Kidney capillary endothelial cell (primary cell): ENCODE data around the gene USP21.
A peak's percentile ranks its signal among the peaks of the same experiment; 100 is the strongest.

Experiments used
- DNase-seq: peaks from one replicate; pipeline ENCODE4 v3.0.0-alpha.2; 2018; ENCODE audit warnings: low spot score

USP21 gene

DNA sequence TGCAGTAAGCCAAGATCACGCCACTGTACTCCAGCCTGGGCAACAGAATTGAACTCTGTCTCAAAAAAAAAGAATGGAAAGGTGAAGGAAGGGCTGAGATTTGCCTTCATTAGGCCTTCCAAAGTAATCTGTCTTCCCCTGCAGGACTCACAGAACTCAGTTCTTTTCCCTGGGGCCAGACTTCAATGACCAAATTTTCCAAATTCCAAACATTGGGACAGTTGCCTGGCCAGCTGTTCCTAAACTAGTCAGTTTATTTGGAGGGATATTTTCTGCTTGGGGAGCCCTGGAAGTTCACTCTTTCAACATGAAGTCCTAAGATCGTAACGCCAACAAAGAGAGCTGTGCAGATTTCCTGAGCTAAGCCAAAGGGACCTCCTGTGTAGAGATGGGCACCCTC is 21.4 kb upstream of the USP21 start:
- DNase-seq = no peak

DNA sequence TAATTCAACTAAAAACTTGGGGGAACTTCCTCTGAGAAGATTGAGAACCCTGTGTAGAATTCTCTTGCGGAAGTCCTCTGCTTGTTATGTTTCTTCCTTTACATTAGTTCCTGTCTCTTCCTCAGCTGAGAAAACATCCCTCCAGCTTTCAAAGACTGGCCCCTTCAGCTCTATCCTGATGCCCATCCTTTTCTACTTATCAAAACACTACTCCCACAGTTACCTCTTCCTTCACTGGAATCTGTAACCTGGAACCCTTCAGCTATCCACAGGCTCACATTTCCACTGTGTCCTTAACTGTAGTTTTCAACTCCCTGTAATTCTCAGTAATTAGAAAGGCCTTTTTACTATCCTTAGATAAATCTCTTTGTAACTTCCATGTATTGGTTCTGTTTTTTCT is 20.9 kb upstream of the USP21 start:
- DNase-seq = no peak

DNA sequence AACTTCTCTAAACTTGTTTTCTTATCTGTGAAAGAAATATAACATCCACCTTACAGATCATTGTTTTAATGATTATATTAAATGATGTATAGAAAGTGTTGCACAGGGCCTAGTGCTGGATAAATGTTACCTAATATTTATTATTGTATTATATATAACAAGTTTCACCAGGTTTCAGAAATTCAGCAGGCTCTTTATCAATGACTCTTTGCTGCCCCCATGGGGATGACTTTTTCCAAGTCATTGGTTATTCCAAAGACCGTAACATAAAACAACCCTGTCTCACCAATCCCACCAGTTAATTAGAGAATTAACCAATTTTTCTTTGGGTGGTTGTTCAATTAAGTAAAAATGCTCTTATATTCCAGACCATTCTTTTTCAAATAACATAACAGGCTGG is 19.5 kb upstream of the USP21 start:
- peak; percentile 56 for DNase-seq

DNA sequence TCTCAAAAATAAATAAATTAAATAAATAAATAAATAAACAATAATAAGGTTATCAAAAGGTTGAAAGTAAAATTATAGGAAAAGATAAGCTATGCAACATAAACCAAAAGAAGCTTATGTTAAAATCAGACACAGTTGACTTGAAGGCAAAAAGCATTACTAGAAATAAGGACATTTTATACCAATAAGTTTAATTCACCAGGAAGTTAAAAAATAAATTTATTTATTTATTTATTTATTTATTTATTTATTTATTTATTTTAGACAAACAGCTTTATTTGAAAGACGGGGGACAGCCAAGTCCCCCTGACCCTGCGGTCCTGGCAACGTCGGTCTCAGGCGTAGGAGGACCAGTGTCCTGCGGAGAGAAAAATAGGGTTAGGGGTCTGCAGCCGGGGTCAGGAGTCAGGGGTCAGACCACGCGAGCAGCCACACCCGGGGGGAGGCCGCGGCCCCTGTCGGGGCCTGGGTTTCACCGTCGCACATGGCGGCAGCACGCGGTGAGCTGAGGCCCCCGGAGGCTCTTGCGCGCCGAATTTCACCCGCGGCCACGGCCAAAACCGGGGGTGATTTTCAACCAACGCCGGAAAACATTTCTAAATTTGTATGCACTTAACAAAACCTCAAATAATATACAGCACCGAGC is 18.4 kb upstream of the USP21 start:
- DNase-seq = no peak

DNA sequence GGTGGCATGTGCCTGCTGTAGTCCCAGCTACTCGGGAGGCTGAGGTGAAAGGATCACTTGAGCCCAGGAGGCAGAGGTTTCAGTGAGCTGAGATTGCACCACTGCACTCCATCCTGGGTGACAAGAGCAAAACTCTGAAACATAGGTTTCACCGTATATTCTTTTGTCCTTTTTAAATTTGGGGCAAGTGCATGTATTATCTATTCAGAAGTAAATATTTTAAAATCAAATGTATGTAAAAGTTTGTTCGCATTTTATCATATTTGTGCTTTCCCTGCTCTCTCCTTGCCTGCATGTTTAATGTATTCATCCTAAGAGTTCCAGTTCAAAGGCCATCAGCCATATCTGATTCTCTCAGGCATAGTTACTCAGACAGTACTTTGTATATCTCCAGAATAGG is 13.5 kb upstream of the USP21 start:
- no peak for DNase-seq

DNA sequence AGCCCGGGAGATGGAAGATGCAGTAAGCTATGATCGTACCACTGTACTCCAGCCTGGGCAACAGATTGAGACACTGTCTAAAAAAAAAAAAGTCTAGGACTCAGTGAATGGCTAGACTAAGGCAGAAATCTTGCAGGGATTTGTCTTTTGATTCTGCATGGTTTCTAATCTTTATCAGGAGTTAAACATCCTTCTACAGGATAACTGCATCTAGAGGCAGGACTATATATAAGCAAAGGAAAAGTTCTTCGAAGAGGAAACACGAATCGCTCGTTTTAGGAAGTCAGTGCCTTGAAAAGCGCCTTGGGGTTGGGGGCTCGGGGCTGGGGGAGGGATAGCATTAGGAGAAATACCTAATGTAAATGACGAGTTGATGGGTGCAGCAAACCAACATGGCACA is 6.1 kb upstream of the USP21 start:
- no peak for DNase-seq

DNA sequence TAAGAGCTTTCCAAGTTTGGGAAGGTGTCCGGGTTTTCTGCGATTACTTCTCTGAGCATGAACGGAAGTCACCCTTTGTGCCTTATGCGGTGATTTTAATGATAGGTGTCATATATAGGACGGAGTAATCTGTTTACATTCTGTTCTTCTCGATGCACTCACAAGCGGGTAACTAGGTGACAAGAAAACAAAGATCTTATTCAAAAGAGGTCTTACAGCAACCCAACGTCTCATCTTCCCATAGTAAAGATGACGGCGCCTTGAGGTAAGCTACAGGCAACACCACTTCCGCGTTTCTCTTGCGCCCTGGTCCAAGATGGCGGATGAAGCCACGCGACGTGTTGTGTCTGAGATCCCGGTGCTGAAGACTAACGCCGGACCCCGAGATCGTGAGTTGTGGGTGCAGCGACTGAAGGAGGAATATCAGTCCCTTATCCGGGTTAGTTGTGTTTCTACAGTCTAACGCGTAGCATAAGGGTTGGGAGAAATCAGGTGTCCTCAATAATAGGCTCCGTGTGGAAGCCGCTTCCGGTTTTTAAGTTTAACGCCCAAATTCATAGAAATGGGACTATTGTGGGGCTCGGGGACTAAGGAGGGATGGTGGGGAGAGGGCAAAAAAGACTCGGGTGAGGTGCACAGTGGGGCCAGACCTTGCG is 5.5 kb upstream of the USP21 start, which contains the start of gene UFC1:
UFC1 (plus strand) TSS at position 297 of the 656 bp plus-strand sequence; CDS start at position 317, 20 bp downstream.
- peak; percentile 90 for DNase-seq

DNA sequence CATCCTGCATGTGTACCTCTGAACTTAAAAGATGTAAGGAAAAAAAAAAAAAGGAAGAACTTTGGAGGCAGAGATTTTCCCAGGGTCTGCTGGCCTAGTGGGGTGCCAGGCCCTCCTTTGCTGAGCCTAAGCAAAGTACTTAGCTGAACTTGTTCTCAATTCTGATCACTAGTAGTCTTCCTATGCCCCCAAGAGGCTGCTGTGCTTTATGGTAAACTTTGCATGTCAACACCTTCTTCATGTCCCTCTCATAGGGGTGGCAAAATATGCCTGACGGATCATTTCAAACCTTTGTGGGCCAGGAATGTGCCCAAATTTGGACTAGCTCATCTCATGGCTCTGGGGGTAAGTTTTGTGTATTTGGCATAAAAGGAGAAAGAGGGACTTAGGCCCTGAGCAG is 1.4 kb upstream of the USP21 start:
- no peak for DNase-seq

DNA sequence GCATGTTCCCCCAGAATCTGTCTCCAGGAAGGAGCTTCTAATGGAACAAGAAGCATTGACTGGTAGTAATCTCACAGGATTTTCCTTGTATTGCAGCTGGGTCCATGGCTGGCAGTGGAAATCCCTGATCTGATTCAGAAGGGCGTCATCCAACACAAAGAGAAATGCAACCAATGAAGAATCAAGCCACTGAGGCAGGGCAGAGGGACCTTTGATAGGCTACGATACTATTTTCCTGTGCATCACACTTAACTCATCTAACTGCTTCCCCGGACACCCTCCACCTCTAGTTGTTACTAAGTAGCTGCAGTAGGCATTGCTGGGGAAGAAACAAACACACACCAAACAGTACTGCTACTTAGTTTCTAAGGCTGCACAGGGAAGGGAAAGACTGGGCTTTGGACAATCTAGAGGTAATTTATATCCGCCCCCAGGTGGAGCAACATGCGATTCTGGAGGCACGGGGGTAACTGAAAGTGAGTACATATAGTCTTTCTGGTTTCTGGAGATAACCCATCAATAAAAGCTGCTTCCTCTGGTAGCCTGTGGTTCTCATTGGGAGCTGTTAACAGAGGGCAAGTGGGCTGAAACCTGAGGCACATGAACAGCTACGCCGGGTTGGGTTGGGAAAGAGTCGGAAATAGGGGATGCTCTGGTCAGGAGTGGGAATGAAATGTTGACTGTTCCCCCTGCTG is 837 bp upstream of the USP21 start:
- no peak for DNase-seq

DNA sequence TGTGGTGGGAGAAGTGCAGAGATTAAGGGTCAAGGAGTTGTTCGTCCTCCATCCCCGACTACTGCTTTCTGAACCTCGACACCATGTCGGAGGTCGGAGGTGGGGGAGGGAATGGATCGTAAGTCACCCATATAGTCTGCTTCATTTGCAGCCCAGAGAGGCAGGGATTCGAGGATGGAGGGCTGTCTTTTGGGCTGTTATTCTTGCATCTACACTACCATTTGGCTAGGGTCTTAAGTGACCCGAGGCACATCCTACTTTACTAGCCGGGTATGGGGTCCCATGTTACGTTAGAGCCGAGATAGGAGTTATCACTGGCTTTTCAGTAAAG is 578 bp downstream of the USP21 start:
- no peak for DNase-seq

DNA sequence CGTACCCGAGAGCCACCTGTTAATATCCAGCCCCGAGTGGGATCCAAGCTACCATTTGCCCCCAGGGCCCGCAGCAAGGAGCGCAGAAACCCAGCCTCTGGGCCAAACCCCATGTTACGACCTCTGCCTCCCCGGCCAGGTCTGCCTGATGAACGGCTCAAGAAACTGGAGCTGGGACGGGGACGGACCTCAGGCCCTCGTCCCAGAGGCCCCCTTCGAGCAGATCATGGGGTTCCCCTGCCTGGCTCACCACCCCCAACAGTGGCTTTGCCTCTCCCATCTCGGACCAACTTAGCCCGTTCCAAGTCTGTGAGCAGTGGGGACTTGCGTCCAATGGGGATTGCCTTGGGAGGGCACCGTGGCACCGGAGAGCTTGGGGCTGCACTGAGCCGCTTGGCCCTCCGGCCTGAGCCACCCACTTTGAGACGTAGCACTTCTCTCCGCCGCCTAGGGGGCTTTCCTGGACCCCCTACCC is 1.4 kb downstream of the USP21 start:
- DNase-seq = no peak

DNA sequence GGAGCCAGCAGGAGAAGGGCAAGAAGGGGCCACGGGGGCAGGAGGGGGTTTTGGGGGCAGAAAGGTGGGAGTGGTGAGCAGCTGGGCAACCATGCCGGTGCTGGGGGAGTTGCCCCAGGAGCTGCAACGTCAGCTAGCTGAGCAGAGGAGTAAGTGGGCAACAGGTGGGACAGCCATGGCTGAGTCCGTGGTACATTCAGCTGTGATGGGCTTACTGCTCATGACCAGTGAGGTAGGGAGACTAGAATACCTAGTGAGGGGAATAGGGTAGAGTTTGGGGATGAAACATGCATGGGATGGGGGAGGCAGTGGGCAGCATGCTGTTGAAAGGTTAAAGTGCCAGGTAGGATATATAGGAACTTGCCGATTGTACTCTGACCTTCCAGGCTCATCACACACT is 2.4 kb downstream of the USP21 start:
- DNase-seq = no peak

DNA sequence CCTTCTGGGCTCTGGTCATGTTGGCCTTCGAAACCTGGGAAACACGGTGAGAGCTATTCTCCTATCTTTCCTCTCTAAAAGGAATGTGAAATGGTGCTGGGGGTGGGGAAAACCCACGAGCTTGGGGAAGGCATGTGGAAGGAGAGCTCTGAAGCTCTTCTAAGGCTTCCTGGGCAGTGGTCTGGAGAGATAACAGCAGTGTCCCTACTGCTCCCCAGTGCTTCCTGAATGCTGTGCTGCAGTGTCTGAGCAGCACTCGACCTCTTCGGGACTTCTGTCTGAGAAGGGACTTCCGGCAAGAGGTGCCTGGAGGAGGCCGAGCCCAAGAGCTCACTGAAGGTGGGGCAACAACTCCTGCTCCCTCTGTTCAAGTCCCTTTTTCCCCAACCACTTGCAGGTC is 2.8 kb downstream of the USP21 start:
- DNase-seq = no peak

DNA sequence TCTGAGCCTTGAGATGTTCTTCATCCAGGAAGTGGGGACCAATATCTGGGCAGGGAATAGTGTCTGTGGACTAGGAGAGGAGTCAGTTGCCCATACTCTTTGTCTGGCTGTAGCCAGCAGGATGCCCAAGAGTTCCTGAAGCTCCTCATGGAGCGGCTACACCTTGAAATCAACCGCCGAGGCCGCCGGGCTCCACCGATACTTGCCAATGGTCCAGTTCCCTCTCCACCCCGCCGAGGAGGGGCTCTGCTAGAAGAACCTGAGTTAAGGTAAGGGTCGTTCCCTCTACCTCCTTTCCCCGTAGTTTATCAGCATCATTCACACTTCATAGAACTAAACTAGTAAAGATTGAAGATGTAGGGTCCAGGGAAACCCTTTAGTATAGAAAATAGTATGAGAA is 3.5 kb downstream of the USP21 start:
- DNase-seq = no peak

DNA sequence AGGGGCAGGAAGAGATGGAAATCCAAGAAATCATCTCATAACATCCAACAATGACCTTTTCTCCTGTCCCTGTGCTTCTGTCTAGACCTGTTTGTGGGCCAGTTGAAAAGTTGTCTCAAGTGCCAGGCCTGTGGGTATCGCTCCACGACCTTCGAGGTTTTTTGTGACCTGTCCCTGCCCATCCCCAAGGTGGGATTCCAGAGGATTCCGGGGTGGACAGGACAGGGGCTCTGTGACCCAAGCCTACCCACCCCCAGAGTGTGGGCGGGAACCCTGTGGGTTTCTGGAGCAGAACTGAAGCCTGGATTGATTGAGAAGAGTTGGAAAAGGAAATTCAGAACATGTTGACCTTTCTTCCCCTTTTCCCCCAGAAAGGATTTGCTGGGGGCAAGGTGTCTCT is 4.5 kb downstream of the USP21 start:
- DNase-seq = no peak

DNA sequence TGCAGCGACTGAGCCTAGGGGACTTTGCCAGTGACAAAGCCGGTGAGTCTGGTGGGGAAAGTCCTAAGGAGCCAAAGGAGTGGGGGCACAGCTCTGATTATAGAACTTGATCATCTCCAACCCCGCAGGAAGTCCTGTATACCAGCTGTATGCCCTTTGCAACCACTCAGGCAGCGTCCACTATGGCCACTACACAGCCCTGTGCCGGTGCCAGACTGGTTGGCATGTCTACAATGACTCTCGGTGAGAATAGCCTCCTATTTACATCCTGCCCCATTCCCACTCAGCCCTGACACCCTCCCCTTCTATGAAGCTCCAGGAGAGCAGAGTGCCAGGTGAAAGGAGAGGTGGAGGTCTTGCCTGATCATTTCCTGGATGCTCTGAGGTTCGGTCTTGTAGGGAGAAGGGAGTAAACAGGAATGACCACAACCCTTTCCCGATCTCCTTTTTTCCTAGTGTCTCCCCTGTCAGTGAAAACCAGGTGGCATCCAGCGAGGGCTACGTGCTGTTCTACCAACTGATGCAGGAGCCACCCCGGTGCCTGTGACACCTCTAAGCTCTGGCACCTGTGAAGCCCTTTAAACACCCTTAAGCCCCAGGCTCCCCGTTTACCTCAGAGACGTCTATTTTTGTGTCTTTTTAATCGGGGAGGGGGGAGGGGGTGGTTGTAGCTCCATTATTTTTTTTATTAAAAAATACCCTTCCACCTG is 5.8 kb downstream of the USP21 start:
- no peak for DNase-seq

DNA sequence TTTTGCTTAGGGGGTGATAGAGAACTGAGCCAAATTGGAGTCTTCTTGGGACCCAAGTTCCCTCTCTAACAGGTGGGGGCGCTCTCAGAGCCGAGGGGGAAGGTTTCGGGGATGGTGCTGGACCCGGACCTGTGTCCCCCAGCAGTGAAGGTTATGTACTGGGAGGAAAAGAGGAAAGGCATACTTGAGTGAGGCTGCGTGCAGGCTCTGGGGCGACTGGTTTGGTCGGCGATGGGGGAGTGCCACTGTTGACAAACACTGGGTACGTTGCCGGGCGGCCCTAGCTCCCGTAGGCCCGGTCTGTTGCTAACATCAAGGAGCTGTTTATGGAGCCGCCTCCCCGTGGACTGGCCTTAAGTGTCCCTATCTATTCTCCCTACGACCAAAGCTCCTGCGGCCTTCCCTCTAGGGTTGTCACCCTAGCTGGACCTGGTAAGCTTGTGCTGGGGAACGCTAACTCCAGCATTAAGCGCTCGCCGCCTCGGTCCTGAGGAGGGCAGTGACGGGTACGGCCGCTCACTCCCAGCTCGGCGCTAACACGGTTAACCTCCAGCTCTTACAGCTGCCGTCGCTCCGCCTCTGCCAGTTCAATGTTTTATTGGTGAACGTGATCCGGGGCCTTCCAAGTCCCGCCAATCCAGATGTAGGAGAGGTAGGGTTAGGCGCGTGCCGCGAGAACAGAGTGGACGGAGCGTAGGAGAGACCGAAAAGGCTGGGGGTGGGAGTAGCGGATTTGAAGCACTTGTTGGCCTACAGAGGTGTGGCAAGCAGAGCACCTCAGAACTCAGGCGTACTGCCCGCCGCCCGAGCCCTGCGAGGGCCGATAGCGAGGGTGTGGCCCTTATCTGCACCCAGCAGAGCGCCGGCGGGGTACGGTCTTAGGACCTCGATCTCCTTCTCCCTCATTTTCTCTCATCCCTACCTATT is 6.7 kb downstream of the USP21 start, which contains the start of gene PPOX:
PPOX (plus strand) TSS at position 685 of the 927 bp plus-strand sequence. CDS start 422 bp downstream, outside the sequence.
- peak; percentile 99 for DNase-seq

DNA sequence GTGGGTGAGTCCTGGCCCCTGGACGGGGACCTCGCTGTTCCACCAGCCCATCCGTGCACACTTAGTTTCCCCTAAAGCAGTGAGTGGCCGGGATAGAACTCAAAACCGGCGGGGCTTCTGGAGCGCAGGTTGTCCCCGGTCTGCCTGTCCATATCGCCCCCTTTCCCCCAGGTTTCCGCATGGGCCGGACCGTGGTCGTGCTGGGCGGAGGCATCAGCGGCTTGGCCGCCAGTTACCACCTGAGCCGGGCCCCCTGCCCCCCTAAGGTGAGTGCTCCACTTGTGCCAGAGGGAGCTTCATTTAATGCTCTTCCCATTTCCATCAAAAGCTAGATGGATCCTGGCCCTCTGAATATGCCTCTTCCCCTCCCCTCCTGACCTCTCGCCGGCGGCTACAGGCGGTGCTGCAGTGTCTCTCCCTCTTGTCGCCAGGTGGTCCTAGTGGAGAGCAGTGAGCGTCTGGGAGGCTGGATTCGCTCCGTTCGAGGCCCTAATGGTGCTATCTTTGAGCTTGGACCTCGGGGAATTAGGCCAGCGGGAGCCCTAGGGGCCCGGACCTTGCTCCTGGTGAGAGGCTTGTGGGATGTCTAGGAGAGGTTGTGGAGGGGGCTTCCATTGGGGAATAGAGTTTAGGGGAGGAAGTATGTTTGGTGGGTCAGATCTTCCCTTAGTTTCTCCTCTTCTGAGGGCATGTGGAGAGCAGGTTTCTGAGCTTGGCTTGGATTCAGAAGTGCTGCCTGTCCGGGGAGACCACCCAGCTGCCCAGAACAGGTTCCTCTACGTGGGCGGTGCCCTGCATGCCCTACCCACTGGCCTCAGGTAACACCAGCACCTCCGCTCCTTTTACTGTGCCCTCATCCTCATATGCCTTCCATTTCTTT is 7.6 kb downstream of the USP21 start:
- DNase-seq = no peak

DNA sequence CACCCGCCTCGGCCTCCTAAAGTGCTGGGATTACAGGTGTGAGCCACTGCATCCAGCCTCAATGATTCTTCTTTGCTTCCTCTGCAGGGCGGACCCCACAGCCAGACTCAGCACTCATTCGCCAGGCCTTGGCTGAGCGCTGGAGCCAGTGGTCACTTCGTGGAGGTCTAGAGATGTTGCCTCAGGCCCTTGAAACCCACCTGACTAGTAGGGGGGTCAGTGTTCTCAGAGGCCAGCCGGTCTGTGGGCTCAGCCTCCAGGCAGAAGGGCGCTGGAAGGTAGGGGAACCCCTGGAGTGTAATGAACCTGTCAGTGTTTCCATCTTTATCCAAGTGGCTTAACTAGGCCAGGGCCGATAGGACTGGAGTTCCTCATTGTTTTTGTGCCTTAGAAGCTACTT is 9.6 kb downstream of the USP21 start:
- no peak for DNase-seq

DNA sequence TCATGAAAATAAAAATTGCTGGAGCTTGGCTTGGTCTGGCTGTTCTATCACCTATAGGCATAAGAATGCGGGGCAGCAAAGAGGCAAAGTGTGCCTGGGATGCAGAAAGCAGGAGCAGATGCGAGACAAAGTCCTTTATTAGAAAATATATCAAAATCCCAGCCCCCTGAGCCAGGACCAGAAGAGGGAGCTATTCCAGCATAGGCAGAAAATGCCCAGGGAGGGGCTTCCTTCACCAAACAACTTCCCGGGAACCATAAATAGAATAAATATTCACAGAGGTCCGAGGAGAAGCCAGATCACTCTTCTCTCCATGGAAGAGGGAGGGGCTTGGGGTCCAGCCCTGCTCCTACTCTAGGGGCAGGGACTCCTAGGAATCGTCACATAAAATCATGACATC is 11.9 kb downstream of the USP21 start:
- no peak for DNase-seq

DNA sequence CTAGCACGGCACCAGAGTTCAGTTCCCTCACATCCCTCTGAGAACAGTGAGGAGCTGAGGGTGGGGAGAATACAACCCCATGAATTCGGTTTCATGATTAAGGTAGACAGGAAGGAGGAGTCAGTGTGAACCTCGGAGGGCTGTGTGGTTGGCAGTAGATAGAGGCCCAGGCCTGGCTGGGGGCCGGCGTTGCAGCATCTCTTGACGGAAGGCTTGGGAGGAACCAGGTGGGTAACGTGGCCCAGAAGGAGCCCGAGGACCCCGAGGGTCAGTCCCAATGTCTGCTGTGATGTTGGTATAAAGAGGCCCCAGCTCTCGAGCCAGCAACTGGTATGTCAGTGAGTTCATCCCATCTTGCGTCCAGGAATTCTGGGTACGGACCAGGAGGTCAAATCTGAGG is 12.4 kb downstream of the USP21 start:
- no peak for DNase-seq
